ENCODE results near the gene PPP3CA. TPM values are rescaled to one million over a fixed set of nuclear protein-coding genes. Genes with fewer than 3 reads are reported as not detected.

The PPP3CA gene
- total RNA-seq, 1 experiment from 2014 or later, result 129 TPM

- Histone ChIP-seq H3K27me3 (replicated peaks; ENCODE audit: insufficient read depth, low read depth, low read length, poor library complexity) (no peaks in the 10 kb centered on the region), H3K4me1 (ENCODE audit: insufficient read depth, low read length, poor library complexity, severe bottlenecking) (peaks cover 95% of the 10 kb centered on the region), H3K4me3 (ENCODE audit: low read depth, low read length, poor library complexity, severe bottlenecking) (no peak overlapping the region), H3K36me3 (ENCODE audit: insufficient read depth, low read length, poor library complexity, severe bottlenecking) (no peaks in the 10 kb centered on the region), H3K9me3 (ENCODE audit: low read depth, low read length, poor library complexity, severe bottlenecking) (no peaks in the 10 kb centered on the region), H3K27ac (ENCODE audit: low read depth, low read length, poor library complexity, severe bottlenecking) (peak overlapping the region; percentile 90)
- BruUV-seq (replicated peaks), result no TSS peak
- POLR2A ChIA-PET (ENCODE audit: low non-redundant PET), result no interaction called here
- TF ChIP-seq EZH2 (IDR thresholded peaks at IDR 0.05; ENCODE audit: borderline replicate concordance, low read depth, low read length, poor library complexity, severe bottlenecking) (no peak), CTCF (conservative IDR thresholded peaks at IDR 0.05; ENCODE audit: low read depth, low read length) (no peak)
- no peak for DNase-seq (ENCODE audit: low spot score)
- intact Hi-C loops (cut with micrococcal nuclease; ENCODE audit: unreplicated experiment), result no loop called here
- CTCF ChIA-PET, result no interaction called here
Measured at GRCh38 chr4:101283434-101283833, 63.9 kb downstream of the PPP3CA start.

GRCh38 chr4:101282076-101282844, 65.1 kb downstream of the PPP3CA start:
- Histone ChIP-seq H3K27ac (ENCODE audit: low read depth, low read length, poor library complexity, severe bottlenecking) (peak overlapping the region; percentile 90), H3K27me3 (replicated peaks; ENCODE audit: insufficient read depth, low read depth, low read length, poor library complexity) (no peaks in the 10 kb centered on the region), H3K9me3 (ENCODE audit: low read depth, low read length, poor library complexity, severe bottlenecking) (no peaks in the 10 kb centered on the region), H3K4me3 (ENCODE audit: low read depth, low read length, poor library complexity, severe bottlenecking) (peak overlapping the region; percentile 20), H3K4me1 (ENCODE audit: insufficient read depth, low read length, poor library complexity, severe bottlenecking) (peaks cover 94% of the 10 kb centered on the region), H3K36me3 (ENCODE audit: insufficient read depth, low read length, poor library complexity, severe bottlenecking) (no peaks in the 10 kb centered on the region)
- peak; percentile 98 for DNase-seq (ENCODE audit: low spot score)
- no peak for TF ChIP-seq CTCF (conservative IDR thresholded peaks at IDR 0.05; ENCODE audit: low read depth, low read length)
- TF ChIP-seq EZH2 (IDR thresholded peaks at IDR 0.05; ENCODE audit: borderline replicate concordance, low read depth, low read length, poor library complexity, severe bottlenecking), result no peak
- ChIA-PET CTCF (interaction anchor here (0.6 kb wide), 1 partner anchor 41 kb away, joined by 4 read pairs; no protein-coding TSS in a partner anchor), POLR2A (ENCODE audit: low non-redundant PET) (interaction anchor here (0.6 to 0.7 kb wide), 2 partner anchors 24 to 50 kb away, joined by 4 to 13 read pairs; no protein-coding TSS in a partner anchor)
- TSS peak; percentile 25 for BruUV-seq (replicated peaks)
- intact Hi-C loops (cut with micrococcal nuclease; ENCODE audit: unreplicated experiment), result loop anchor here (1.0 kb wide), 1 partner anchor 42 kb away; no protein-coding TSS in a partner anchor

- BruUV-seq (replicated peaks), result no TSS peak
- peak overlapping the region; percentile 20 for H3K4me3 ChIP-seq (ENCODE audit: low read depth, low read length, poor library complexity, severe bottlenecking)
- peaks cover 91% of the 10 kb centered on the region for H3K4me1 ChIP-seq (ENCODE audit: insufficient read depth, low read length, poor library complexity, severe bottlenecking)
- no peaks in the 10 kb centered on the region for H3K36me3 ChIP-seq (ENCODE audit: insufficient read depth, low read length, poor library complexity, severe bottlenecking)
- peak overlapping the region; percentile 90 for H3K27ac ChIP-seq (ENCODE audit: low read depth, low read length, poor library complexity, severe bottlenecking)
- ChIA-PET CTCF (no interaction called here), POLR2A (ENCODE audit: low non-redundant PET) (interaction anchor here (0.7 kb wide), 1 partner anchor 397 kb away, joined by 3 read pairs; no protein-coding TSS in a partner anchor)
- TF ChIP-seq CTCF (conservative IDR thresholded peaks at IDR 0.05; ENCODE audit: low read depth, low read length) (no peak), EZH2 (IDR thresholded peaks at IDR 0.05; ENCODE audit: borderline replicate concordance, low read depth, low read length, poor library complexity, severe bottlenecking) (no peak)
- DNase-seq (ENCODE audit: low spot score), result peak; percentile 60
- intact Hi-C loops (cut with micrococcal nuclease; ENCODE audit: unreplicated experiment), result no loop called here
- no peaks in the 10 kb centered on the region for H3K9me3 ChIP-seq (ENCODE audit: low read depth, low read length, poor library complexity, severe bottlenecking)
- H3K27me3 ChIP-seq (replicated peaks; ENCODE audit: insufficient read depth, low read depth, low read length, poor library complexity), result no peaks in the 10 kb centered on the region
Measured at GRCh38 chr4:101280866-101281600, 66.3 kb downstream of the PPP3CA start.

Measured in A673 (cell line).